A673 (cell line): ENCODE data around the gene LBHD2. TPM values are rescaled to one million over a fixed set of nuclear protein-coding genes. Genes with fewer than 3 reads are reported as not detected.

Experiments used
- BruUV-seq: library from RNA; stranded (reverse); fragments of 400-500 nt; replicated peaks from 2 replicates; lab custom pipeline; 2021; lab: Mats Ljungman, UMichigan
- CTCF ChIA-PET: fragments of 300-600 bp; sonication (Branson Sonifier 250); formaldehyde crosslinking; loops from one replicate; lab custom pipeline; 2022; ENCODE audit warnings: antibody characterized with exemption; lab: Charles Lee
- POLR2A ChIA-PET: fragments of 300-600 bp; sonication (Branson Sonifier 250); formaldehyde crosslinking; loops from one replicate; lab custom pipeline; 2022; ENCODE audit warnings: antibody characterized with exemption; ENCODE audit not compliant: low non-redundant PET; lab: Charles Lee
- DNase-seq: peaks from one replicate; pipeline ENCODE4 v3.0.0-alpha.2; 2015; ENCODE audit warnings: low spot score
- H3K27ac ChIP-seq: fragments of 200-600 bp; sonication (generic); 2 replicates; pipeline ENCODE4 v1.5.1; 2016; ENCODE audit warnings: mixed run types, low read depth, mild to moderate bottlenecking, mixed read lengths, antibody characterized with exemption, low read length; ENCODE audit not compliant: poor library complexity, severe bottlenecking
- H3K27me3 ChIP-seq: fragments of 200-600 bp; sonication (generic); replicated peaks from 2 replicates; pipeline ENCODE4 v1.6.1; 2017; ENCODE audit warnings: mixed run types, low read depth, mild to moderate bottlenecking, mixed read lengths, antibody characterized with exemption, low read length; ENCODE audit not compliant: insufficient read depth, poor library complexity
- H3K36me3 ChIP-seq: fragments of 200-600 bp; sonication (generic); 2 replicates; pipeline ENCODE4 v1.6.1; 2016; ENCODE audit warnings: mixed run types, mild to moderate bottlenecking, mixed read lengths, antibody characterized with exemption, low read length; ENCODE audit not compliant: insufficient read depth, poor library complexity, severe bottlenecking
- H3K4me1 ChIP-seq: fragments of 200-600 bp; sonication (generic); 2 replicates; pipeline ENCODE4 v1.6.1; 2017; ENCODE audit warnings: mixed run types, mild to moderate bottlenecking, mixed read lengths, antibody characterized with exemption, low read length; ENCODE audit not compliant: insufficient read depth, poor library complexity, severe bottlenecking
- H3K4me3 ChIP-seq: fragments of 200-600 bp; sonication (generic); 2 replicates; pipeline ENCODE4 v1.5.1; 2016; ENCODE audit warnings: low read depth, mixed run types, mild to moderate bottlenecking, mixed read lengths, low read length; ENCODE audit not compliant: poor library complexity, severe bottlenecking
- H3K9me3 ChIP-seq: fragments of 200-600 bp; sonication (generic); 2 replicates; pipeline ENCODE4 v1.6.1; 2016; ENCODE audit warnings: mixed run types, low read depth, mild to moderate bottlenecking, mixed read lengths, antibody characterized with exemption, low read length; ENCODE audit not compliant: poor library complexity, severe bottlenecking
- EZH2 ChIP-seq: fragments of 200-600 bp; sonication (generic); IDR thresholded peaks from 2 replicates; pipeline ENCODE4 v1.6.1; 2017; ENCODE audit warnings: borderline replicate concordance, low read depth, mild to moderate bottlenecking, mixed read lengths, antibody characterized with exemption, low read length; ENCODE audit not compliant: poor library complexity, severe bottlenecking
- intact Hi-C: fragments of 100-400 bp; cut with micrococcal nuclease; formaldehyde crosslinking; loops from one replicate; pipeline ENCODE4 v1.10.0; 2022; ENCODE audit not compliant: unreplicated experiment
- total RNA-seq: library from RNA; stranded (reverse); gene quantifications from 2 replicates; pipeline ENCODE4 v1.2.3, GENCODE V29; 2021
- TF ChIP-seq, protein P1 (sequence below): fragments of 300-800, 200-600 bp; sonication (generic); conservative IDR thresholded peaks from 2 replicates; pipeline ENCODE4 v1.5.1; 2017; ENCODE audit warnings: low read depth, mild to moderate bottlenecking, antibody characterized with exemption, low read length, moderate library complexity, mixed read lengths

LBHD2 gene
- total RNA-seq, 1 experiment from 2014 or later: 0.99 TPM

DNA sequence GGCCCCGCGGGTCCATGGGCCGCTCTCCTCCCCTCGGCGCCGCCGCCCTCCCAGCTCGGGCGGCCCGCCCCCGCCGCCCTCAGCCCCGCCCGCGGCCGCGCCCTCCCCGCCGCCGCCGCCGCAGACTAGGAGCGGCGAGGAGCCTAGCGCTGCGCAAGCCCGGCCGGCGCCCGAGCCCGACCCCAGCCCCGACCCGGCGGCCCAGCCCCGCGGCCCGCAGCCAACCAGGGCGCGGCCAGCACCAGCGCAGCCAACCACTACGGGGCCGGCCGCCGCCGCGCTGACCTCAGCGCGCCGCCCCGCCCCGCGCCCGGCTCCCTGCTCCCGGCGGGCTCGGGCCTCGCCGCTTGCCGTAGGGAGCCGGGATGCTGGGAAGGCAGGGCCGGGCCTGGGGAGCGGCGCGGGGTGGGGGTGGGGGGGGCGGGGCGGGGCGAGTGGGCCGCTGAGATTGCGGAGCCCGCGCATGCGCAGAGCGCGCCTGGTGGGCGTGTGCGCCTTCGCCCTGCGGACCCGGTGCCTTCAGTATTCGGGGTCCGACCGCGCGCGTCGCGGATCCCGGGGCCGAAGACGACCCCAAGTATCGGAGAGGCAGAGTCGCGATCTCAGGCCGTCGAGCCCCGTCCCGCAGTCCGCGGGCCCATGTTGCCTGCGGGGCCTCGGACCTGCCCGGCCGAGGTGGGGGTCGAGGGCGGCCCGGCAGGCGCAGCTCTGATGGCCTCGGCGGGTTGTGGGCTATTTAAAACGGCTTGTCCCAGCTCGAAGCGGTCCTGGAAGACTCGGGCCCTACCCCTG lies 26.4 kb upstream of the LBHD2 start, which contains the start of gene CDC42BPB:
Gene CDC42BPB (minus strand): TSS at position 178 of the 792 bp plus-strand sequence. CDS start 376 bp downstream, outside the sequence.
- no TSS peak for BruUV-seq
- peak within 1 kb of the TSS; percentile 82 for H3K27ac ChIP-seq
- no peaks in the 10 kb centered on the region for H3K9me3 ChIP-seq
- no peaks in the 10 kb centered on the region for H3K36me3 ChIP-seq
- H3K4me3 ChIP-seq: peak within 1 kb of the TSS; percentile 94
- H3K27me3 ChIP-seq: no peaks in the 10 kb centered on the region
- CTCF ChIA-PET: no interaction called here
- peak; percentile 96 for DNase-seq
- no peak for TF ChIP-seq EZH2
- TF ChIP-seq, protein P1, sequence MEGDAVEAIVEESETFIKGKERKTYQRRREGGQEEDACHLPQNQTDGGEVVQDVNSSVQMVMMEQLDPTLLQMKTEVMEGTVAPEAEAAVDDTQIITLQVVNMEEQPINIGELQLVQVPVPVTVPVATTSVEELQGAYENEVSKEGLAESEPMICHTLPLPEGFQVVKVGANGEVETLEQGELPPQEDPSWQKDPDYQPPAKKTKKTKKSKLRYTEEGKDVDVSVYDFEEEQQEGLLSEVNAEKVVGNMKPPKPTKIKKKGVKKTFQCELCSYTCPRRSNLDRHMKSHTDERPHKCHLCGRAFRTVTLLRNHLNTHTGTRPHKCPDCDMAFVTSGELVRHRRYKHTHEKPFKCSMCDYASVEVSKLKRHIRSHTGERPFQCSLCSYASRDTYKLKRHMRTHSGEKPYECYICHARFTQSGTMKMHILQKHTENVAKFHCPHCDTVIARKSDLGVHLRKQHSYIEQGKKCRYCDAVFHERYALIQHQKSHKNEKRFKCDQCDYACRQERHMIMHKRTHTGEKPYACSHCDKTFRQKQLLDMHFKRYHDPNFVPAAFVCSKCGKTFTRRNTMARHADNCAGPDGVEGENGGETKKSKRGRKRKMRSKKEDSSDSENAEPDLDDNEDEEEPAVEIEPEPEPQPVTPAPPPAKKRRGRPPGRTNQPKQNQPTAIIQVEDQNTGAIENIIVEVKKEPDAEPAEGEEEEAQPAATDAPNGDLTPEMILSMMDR: no peak
- peaks cover 21% of the 10 kb centered on the region for H3K4me1 ChIP-seq
- POLR2A ChIA-PET: no interaction called here
- intact Hi-C loops: no loop called here

GRCh38 chr14:103058164-103059055 lies 25.6 kb upstream of the LBHD2 start:
- Histone ChIP-seq H3K27me3 (no peaks in the 10 kb centered on the region), H3K36me3 (no peaks in the 10 kb centered on the region), H3K9me3 (no peaks in the 10 kb centered on the region), H3K4me1 (peaks cover 19% of the 10 kb centered on the region), H3K27ac (peak overlapping the region; percentile 73), H3K4me3 (peak overlapping the region; percentile 94)
- intact Hi-C loops: no loop called here
- POLR2A ChIA-PET: no interaction called here
- BruUV-seq: TSS peak; percentile 44
- CTCF ChIA-PET: no interaction called here
- no peak for DNase-seq
- TF ChIP-seq, protein P1: no peak
- TF ChIP-seq EZH2: no peak

DNA sequence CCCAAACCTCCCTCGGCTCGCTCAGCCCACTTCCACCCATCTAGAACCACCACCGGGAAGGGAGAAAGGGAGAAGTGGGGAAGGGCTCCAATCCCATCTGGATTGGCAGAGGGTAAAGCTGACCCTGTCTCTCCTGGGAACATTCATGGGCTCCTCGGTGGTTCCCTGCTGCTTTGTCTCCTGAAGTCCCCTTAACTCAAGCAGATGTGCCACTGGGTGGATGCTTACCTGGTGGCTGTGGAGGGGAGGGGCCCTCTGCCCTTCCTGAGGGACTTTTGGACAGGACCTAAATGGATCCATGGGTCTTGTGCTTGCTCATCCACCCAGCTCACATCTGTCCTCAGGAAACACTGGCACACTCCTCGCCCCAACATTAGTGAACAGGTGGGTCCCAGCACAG lies 24.5 kb upstream of the LBHD2 start:
- no peak for TF ChIP-seq EZH2
- TF ChIP-seq, protein P1: no peak
- no peaks in the 10 kb centered on the region for H3K9me3 ChIP-seq
- CTCF ChIA-PET: no interaction called here
- peaks cover 19% of the 10 kb centered on the region for H3K4me1 ChIP-seq
- H3K36me3 ChIP-seq: no peaks in the 10 kb centered on the region
- POLR2A ChIA-PET: no interaction called here
- DNase-seq: no peak
- H3K4me3 ChIP-seq: no peak overlapping the region
- H3K27me3 ChIP-seq: no peaks in the 10 kb centered on the region
- H3K27ac ChIP-seq: no peak overlapping the region
- intact Hi-C loops: no loop called here
- BruUV-seq: no TSS peak
